ENCODE data around the gene EXOC6B.

EXOC6B gene

DNA sequence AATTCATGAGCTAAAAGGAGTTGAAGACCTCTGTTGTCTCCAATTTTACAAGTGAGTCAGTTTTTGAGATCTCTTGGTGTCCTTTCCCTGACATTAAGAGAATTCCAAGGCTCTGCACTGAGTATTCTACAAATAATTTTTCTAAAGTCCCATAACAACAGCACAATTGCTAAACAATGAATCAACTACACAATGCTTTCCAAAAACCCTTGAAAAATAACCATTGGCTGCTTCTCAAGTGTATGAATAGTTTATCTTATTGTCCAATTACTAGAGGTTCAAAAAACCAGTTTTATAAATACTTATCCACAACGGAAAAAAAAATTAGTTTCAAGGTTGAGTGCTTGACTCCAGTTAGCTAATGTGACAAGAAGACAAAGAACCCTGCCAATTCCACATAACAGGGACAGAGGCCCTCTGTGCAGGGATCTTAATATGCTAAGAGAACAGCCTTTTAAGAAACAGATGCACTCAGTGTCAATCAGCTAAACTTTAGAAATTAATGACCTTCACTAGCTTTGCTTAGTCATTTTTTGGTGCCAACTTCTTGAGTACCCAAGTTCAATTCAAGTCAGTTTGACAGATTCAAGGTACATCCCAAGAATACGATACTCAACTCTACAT, 411.6 kb downstream of the EXOC6B start:
- H3K4me1 ChIP-seq (ENCODE audit: control insufficient read depth, insufficient read depth, low read length, poor library complexity, severe bottlenecking) = no peaks in the 10 kb centered on the region
- no peak overlapping the region for H3K4me3 ChIP-seq (ENCODE audit: extremely low read depth, insufficient read depth, low read length, poor library complexity, severe bottlenecking)
- no peaks in the 10 kb centered on the region for H3K36me3 ChIP-seq (ENCODE audit: control insufficient read depth, insufficient read depth, low read length)
- WGBS, 2 experiments (ENCODE audit: insufficient coverage in 2 of 2) = 92% methylated on average over 2 of the region's 2 CpGs; no CpG with 5 or more reads in 1 of the 2 experiments
- no peak overlapping the region for H3K27ac ChIP-seq (ENCODE audit: low read depth, low read length, severe bottlenecking)
- no peaks in the 10 kb centered on the region for H3K9me3 ChIP-seq (ENCODE audit: control insufficient read depth, low read length)

DNA sequence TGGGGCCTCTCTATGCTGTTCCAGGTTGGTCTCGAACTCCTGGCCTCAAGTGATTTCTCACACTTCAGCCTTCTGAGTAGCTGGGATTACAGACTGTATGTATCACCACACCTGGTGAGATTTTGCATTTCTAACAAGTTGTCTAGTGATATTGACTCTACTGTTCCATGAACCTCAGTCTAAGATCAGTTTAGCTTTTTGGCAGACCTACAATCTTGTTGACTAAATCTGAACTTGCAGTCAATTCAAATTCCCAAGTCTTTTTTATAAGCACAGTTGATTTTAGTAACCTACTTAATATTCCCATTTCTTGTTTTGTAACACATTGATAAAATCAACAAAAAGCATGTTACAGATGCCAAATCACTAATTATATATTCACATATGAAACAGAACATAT, 412.1 kb downstream of the EXOC6B start:
- Histone ChIP-seq H3K4me1 (ENCODE audit: control insufficient read depth, insufficient read depth, low read length, poor library complexity, severe bottlenecking) (no peaks in the 10 kb centered on the region), H3K27ac (ENCODE audit: low read depth, low read length, severe bottlenecking) (no peak overlapping the region)
- 83% methylated on average over 1 of the region's 1 CpG; no CpG with 5 or more reads in 1 of the 2 experiments for WGBS, 2 experiments (ENCODE audit: insufficient coverage in 2 of 2)

DNA sequence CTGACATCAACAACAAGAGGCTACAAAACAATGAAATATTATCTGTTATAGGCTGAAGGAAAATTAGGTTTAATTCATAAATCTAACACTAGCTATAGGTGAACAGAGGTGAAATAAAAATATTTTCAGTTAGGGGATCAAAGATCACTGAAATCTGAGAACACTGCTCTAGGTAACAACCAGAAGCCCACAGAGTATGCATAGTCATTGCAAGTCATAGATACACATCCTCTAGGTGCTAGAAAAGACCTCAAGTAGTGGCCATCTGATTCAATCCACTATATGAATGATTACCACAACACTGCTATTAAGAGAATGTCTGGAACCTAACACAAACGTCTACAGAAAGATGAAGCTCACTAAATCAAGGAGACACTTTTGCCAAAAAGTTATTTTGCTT, 413.6 kb downstream of the EXOC6B start:
- Histone ChIP-seq H3K4me1 (ENCODE audit: control insufficient read depth, insufficient read depth, low read length, poor library complexity, severe bottlenecking) (no peaks in the 10 kb centered on the region), H3K9me3 (ENCODE audit: control insufficient read depth, low read length) (no peaks in the 10 kb centered on the region), H3K27ac (ENCODE audit: low read depth, low read length, severe bottlenecking) (no peak overlapping the region), H3K36me3 (ENCODE audit: control insufficient read depth, insufficient read depth, low read length) (no peaks in the 10 kb centered on the region), H3K4me3 (ENCODE audit: extremely low read depth, insufficient read depth, low read length, poor library complexity, severe bottlenecking) (no peak overlapping the region)
- 88% methylated on average over 1 of the region's 1 CpG; no CpG with 5 or more reads in 1 of the 2 experiments for WGBS, 2 experiments (ENCODE audit: insufficient coverage in 2 of 2)

More for the DNA sequence above, 412.1 kb downstream of the EXOC6B start:
- Histone ChIP-seq H3K9me3 (ENCODE audit: control insufficient read depth, low read length) (no peaks in the 10 kb centered on the region), H3K4me3 (ENCODE audit: extremely low read depth, insufficient read depth, low read length, poor library complexity, severe bottlenecking) (no peak overlapping the region), H3K36me3 (ENCODE audit: control insufficient read depth, insufficient read depth, low read length) (no peaks in the 10 kb centered on the region)

DNA sequence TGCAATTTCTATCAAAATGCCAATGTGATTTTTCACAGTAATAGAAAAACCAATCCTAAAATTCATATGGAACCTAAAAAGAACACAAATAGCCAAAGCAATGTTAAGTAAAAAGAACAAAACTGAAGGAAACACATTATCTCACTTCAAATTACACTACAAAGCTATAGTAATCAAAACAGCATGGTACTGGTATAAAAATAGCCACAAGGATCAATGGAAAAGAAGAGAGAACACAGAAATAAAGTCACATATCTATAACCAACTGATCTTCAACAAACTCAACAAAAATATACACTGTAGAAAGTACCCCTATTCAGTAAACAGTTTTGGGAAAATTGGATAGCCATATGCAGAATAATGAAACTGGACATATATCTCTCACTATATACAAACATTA, 426.0 kb downstream of the EXOC6B start:
- no peaks in the 10 kb centered on the region for H3K4me1 ChIP-seq (ENCODE audit: control insufficient read depth, insufficient read depth, low read length, poor library complexity, severe bottlenecking)
- no peaks in the 10 kb centered on the region for H3K36me3 ChIP-seq (ENCODE audit: control insufficient read depth, insufficient read depth, low read length)
- H3K4me3 ChIP-seq (ENCODE audit: extremely low read depth, insufficient read depth, low read length, poor library complexity, severe bottlenecking) = no peak overlapping the region
- no peak overlapping the region for H3K27ac ChIP-seq (ENCODE audit: low read depth, low read length, severe bottlenecking)
- peaks cover 4% of the 10 kb centered on the region for H3K9me3 ChIP-seq (ENCODE audit: control insufficient read depth, low read length)

DNA sequence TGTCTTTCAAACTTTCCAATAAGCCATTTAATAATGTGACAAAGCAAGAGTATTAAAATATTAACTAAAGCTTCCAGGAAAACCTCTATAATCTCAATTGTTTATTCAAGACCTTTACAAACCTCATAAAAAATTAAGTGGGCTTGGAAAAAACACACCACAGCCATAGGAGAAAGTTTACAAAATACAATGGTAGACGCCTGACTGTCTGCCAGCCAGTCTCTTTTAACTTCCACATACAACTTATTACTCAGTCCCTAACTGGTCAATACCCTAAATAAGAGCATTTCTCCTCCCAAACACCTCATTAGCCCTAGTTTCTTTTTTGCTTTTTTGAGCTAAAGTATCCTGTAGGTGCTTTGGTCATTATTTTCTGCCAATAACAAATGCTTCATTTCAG, 430.7 kb downstream of the EXOC6B start:
- WGBS, 2 experiments (ENCODE audit: insufficient coverage in 2 of 2) = 57 to 100% methylated on average over 1 of the region's 1 CpG
- Histone ChIP-seq H3K36me3 (ENCODE audit: control insufficient read depth, insufficient read depth, low read length) (no peaks in the 10 kb centered on the region), H3K4me1 (ENCODE audit: control insufficient read depth, insufficient read depth, low read length, poor library complexity, severe bottlenecking) (no peaks in the 10 kb centered on the region), H3K9me3 (ENCODE audit: control insufficient read depth, low read length) (peaks cover 4% of the 10 kb centered on the region), H3K4me3 (ENCODE audit: extremely low read depth, insufficient read depth, low read length, poor library complexity, severe bottlenecking) (no peak overlapping the region), H3K27ac (ENCODE audit: low read depth, low read length, severe bottlenecking) (no peak overlapping the region)

DNA sequence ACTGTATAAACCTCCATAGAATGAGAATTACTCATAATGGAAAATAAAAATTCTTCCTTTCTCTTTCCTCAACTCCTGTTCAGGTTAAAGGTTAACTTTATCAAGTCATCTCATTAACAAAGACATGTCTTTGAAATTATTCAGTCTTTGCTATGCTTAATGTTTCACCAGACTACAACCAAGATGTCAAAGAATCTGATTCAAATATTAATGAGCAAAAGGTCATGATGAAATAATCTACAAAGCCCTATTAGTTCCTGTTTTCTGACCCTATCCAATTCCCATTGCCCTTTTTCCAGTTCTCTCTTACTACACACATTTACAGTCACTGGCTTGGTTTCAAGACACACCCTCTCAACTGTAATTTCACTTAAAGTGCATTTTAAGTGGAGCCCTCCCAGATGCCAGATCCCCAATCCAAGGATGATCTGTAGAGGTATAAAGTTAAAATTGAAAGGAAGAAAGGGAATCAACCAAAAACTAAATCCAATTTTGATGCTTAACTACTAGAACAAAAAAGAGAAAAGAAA, 431.2 kb downstream of the EXOC6B start:
- Histone ChIP-seq H3K27ac (ENCODE audit: low read depth, low read length, severe bottlenecking) (no peak overlapping the region), H3K9me3 (ENCODE audit: control insufficient read depth, low read length) (no peaks in the 10 kb centered on the region), H3K4me1 (ENCODE audit: control insufficient read depth, insufficient read depth, low read length, poor library complexity, severe bottlenecking) (no peaks in the 10 kb centered on the region), H3K36me3 (ENCODE audit: control insufficient read depth, insufficient read depth, low read length) (no peaks in the 10 kb centered on the region), H3K4me3 (ENCODE audit: extremely low read depth, insufficient read depth, low read length, poor library complexity, severe bottlenecking) (no peak overlapping the region)

DNA sequence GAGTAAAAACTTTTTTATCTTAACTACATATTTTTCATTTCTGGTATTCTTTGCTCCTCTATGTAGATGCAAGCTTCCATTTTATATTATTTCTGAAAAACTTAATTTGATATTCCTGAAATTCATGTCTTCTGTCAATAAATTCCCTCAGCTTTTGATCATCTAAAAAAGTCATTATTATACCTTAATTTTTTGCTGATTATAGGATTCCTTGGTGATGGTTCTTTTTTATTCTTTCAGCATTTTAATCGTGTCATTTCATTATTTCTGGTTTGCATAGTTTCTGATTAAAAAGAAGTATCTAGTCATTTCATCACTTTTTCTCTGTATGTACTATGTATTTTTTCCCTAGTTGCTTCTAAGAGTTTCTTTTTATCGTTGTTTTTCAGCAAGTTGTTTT, 436.4 kb downstream of the EXOC6B start:
- no peak overlapping the region for H3K27ac ChIP-seq (ENCODE audit: low read depth, low read length, severe bottlenecking)
- H3K36me3 ChIP-seq (ENCODE audit: control insufficient read depth, insufficient read depth, low read length) = no peaks in the 10 kb centered on the region
- H3K9me3 ChIP-seq (ENCODE audit: control insufficient read depth, low read length) = peaks cover 5% of the 10 kb centered on the region
- H3K4me3 ChIP-seq (ENCODE audit: extremely low read depth, insufficient read depth, low read length, poor library complexity, severe bottlenecking) = no peak overlapping the region
- no CpG with 5 or more reads among the region's 2 CpGs for WGBS, 2 experiments (ENCODE audit: insufficient coverage in 2 of 2)
- no peaks in the 10 kb centered on the region for H3K4me1 ChIP-seq (ENCODE audit: control insufficient read depth, insufficient read depth, low read length, poor library complexity, severe bottlenecking)

DNA sequence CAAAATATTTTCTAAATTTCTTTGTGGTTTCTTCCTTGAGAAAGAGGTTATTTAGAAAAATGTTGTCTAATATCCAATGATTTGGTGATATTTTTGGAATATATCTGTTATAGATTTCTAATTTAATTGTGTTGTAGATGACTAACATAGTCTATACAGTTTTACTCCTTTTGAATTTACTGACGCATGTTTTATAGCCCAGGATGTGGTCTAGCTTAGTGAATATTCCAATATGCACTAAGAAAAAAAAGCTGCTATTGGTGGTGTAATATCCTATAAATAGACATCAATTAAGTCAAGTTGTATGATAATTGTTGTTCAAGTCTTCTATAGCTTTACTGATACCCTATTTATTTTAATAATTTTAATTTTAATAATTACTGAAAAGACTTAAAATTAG, 437.6 kb downstream of the EXOC6B start:
- no peak overlapping the region for H3K4me3 ChIP-seq (ENCODE audit: extremely low read depth, insufficient read depth, low read length, poor library complexity, severe bottlenecking)
- H3K27ac ChIP-seq (ENCODE audit: low read depth, low read length, severe bottlenecking) = no peak overlapping the region
- no peaks in the 10 kb centered on the region for H3K36me3 ChIP-seq (ENCODE audit: control insufficient read depth, insufficient read depth, low read length)
- WGBS, 2 experiments (ENCODE audit: insufficient coverage in 2 of 2) = no CpG with 5 or more reads among the region's 1 CpG
- H3K9me3 ChIP-seq (ENCODE audit: control insufficient read depth, low read length) = peaks cover 5% of the 10 kb centered on the region
- no peaks in the 10 kb centered on the region for H3K4me1 ChIP-seq (ENCODE audit: control insufficient read depth, insufficient read depth, low read length, poor library complexity, severe bottlenecking)

DNA sequence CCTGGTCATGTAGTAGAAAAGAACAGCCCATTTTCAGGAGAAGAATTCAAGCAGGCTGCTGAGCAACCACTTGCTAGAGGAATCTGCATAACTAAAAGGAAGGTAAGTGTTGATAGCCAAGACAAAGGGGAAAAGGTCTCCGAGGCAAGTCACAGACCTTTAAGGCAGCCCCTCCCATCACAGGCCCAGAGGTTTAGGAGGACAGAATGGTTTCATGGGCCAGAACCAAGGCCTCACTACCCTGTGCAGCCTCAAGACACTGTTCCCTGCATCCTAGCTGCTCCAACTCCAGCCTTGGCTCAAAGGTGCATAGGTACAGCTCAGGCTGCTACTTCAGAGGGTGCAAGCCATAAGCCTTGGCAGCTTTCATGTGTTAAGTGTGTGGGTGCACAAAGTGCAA, 439.5 kb downstream of the EXOC6B start:
- Histone ChIP-seq H3K4me1 (ENCODE audit: control insufficient read depth, insufficient read depth, low read length, poor library complexity, severe bottlenecking) (no peaks in the 10 kb centered on the region), H3K9me3 (ENCODE audit: control insufficient read depth, low read length) (peaks cover 5% of the 10 kb centered on the region), H3K4me3 (ENCODE audit: extremely low read depth, insufficient read depth, low read length, poor library complexity, severe bottlenecking) (no peak overlapping the region), H3K36me3 (ENCODE audit: control insufficient read depth, insufficient read depth, low read length) (no peaks in the 10 kb centered on the region), H3K27ac (ENCODE audit: low read depth, low read length, severe bottlenecking) (no peak overlapping the region)
- WGBS, 2 experiments (ENCODE audit: insufficient coverage in 2 of 2) = 67% methylated on average over 1 of the region's 1 CpG; no CpG with 5 or more reads in 1 of the 2 experiments

DNA sequence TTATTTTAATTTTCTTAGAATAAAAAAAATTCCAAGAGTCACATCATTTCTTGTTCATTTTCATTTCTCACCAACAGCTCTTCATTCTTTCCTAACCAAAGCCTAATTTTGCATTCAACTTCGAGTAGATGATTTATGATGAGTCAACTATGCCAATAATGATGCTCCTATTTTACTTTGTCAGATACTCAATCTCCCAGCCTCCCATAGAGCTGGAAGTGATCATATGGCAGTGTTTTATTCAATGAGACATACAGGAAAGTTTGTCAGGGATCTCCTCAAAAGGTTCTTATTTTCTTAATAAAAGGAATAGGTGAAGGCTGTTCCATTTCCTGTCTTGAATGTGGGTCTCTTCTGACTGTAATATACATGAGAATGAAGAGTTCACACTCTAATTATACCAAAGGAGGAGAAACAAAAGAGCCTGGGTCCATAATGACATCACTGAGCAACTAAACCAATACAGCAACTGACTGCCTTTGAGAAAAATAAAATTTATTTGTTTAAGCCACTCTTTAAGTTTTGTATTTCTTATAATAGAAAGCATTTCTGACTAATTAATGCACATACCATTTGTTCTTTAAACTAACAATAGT, 447.0 kb downstream of the EXOC6B start:
- Histone ChIP-seq H3K36me3 (ENCODE audit: control insufficient read depth, insufficient read depth, low read length) (peaks cover 17% of the 10 kb centered on the region), H3K27ac (ENCODE audit: low read depth, low read length, severe bottlenecking) (no peak overlapping the region)

DNA sequence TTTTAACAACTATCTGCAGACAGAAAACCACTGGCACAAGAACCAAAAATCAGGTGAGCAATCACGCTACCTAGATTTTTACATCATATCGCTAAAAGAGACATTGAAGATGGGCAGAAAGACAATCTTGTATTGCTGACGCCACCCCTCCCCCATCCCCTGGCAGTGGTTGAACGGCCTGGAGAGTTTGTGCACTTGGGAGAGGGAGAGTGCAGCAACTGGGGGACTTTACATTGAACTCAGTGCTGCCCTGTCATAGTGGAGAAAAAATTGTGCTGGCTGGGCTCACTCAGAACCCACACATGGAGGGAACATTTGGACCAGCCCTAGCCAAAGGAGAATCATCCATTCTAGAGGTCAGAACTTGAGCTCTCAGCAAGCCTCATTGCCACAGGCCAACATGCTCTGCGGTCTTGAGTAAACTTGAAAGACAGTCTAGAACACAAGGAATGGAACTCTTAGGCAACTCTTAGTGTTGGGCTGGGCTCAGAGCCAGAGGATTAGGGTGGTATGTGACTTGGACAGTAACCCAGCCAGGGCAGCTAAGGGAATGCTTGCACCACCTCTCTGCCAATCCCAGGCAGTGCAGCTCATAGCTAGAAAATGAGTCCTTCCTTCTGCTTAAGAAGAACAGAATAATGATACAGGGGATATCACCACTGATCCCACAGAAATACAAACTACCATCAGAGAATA, 458.2 kb downstream of the EXOC6B start:
- 89 to 100% methylated on average over 1 to 2 of the region's 5 CpGs for WGBS, 2 experiments (ENCODE audit: insufficient coverage in 2 of 2)
- Histone ChIP-seq H3K4me3 (ENCODE audit: extremely low read depth, insufficient read depth, low read length, poor library complexity, severe bottlenecking) (no peak overlapping the region), H3K27ac (ENCODE audit: low read depth, low read length, severe bottlenecking) (no peak overlapping the region), H3K9me3 (ENCODE audit: control insufficient read depth, low read length) (no peaks in the 10 kb centered on the region), H3K4me1 (ENCODE audit: control insufficient read depth, insufficient read depth, low read length, poor library complexity, severe bottlenecking) (no peaks in the 10 kb centered on the region), H3K36me3 (ENCODE audit: control insufficient read depth, insufficient read depth, low read length) (no peaks in the 10 kb centered on the region)

More for the DNA sequence above, 447.0 kb downstream of the EXOC6B start:
- Histone ChIP-seq H3K4me1 (ENCODE audit: control insufficient read depth, insufficient read depth, low read length, poor library complexity, severe bottlenecking) (no peaks in the 10 kb centered on the region), H3K4me3 (ENCODE audit: extremely low read depth, insufficient read depth, low read length, poor library complexity, severe bottlenecking) (no peak overlapping the region), H3K9me3 (ENCODE audit: control insufficient read depth, low read length) (no peaks in the 10 kb centered on the region)
- WGBS, 2 experiments (ENCODE audit: insufficient coverage in 2 of 2) = no CpG with 5 or more reads among the region's 1 CpG

All from mesodermal cell (in vitro differentiated cells).